ENCODE results near the gene SCCPDH.
"Not testable (repeated sequence)": the region's sequence is repeated elsewhere in the genome, so short reads cannot be mapped to it uniquely, and the experiment has no call there.

Gene SCCPDH

DNA sequence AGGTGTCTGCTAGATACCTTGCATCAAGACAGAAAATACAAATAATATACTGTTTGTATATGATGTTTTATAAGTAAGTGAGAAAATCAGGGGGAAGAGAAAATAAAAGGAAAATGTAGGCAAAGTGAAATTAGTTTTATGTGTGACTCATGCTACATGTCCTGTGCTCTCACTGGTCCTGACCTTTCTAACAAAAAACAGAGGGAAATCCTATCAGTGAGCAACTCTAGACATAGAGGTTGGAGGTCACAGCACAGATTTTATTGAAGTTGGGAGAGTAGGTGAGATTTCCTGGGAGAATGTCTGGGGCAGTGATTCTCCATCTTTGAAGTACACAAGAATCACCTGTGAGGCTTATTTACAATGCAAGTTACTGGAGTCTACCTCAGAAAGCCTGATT lies 9.5 kb downstream of the SCCPDH start:
- peaks cover 10% of the 10 kb centered on the region for H3K9me3 Mint-ChIP-seq
- no peaks in the 10 kb centered on the region for H3K4me1 Mint-ChIP-seq
- no peak overlapping the region for H3K27ac Mint-ChIP-seq
- TF ChIP-seq, protein P1, sequence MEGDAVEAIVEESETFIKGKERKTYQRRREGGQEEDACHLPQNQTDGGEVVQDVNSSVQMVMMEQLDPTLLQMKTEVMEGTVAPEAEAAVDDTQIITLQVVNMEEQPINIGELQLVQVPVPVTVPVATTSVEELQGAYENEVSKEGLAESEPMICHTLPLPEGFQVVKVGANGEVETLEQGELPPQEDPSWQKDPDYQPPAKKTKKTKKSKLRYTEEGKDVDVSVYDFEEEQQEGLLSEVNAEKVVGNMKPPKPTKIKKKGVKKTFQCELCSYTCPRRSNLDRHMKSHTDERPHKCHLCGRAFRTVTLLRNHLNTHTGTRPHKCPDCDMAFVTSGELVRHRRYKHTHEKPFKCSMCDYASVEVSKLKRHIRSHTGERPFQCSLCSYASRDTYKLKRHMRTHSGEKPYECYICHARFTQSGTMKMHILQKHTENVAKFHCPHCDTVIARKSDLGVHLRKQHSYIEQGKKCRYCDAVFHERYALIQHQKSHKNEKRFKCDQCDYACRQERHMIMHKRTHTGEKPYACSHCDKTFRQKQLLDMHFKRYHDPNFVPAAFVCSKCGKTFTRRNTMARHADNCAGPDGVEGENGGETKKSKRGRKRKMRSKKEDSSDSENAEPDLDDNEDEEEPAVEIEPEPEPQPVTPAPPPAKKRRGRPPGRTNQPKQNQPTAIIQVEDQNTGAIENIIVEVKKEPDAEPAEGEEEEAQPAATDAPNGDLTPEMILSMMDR (IDR thresholded peaks at IDR 0.05; ENCODE audit: unreplicated experiment in 3 of 3): no peak
- H3K36me3 Mint-ChIP-seq (ENCODE audit: low read depth): peaks cover 79% of the 10 kb centered on the region
- H3K4me3 Mint-ChIP-seq: no peak overlapping the region
- H3K27me3 Mint-ChIP-seq (ENCODE audit: low read depth): no peaks in the 10 kb centered on the region

DNA sequence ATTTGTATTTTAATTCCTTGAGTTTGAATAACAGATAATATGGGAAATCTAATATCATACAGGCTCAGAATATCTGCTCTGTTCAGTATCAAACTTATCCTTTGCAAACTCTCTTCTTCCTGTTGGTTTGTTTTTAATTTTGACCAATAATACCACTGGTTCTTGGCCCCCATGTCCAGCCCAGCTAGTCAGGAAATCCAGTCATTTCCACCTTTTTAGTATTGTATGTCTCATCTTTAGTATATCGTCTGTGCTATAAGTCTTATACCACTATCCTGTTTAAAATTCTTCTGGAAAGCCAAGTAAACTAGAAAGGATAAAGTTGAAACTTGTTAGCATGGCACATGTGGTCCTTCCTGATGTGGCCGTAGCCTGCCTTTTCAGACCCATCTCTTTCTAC lies 10.7 kb downstream of the SCCPDH start:
- H3K36me3 Mint-ChIP-seq (ENCODE audit: low read depth): peaks cover 77% of the 10 kb centered on the region

DNA sequence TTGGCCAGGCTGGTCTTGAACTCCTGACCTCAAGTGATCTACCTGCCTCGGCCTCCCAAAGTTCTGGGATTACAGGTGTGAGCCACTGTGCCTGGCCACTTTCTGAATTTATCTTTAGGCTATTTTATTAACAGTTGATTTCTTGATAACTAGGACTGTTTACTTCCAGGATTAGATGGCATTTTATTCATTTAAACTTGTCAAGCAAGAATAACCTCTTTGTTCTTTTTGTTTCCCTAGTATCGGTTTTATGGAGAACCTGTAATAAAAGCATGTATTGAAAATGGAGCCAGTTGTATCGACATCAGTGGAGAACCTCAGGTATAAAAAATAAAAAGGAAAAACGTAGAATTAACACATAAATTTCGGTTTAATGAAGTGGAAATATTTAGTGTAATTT lies 11.5 kb downstream of the SCCPDH start:
- Mint-ChIP-seq H3K9me3 (no peaks in the 10 kb centered on the region), H3K27me3 (ENCODE audit: low read depth) (no peaks in the 10 kb centered on the region), H3K36me3 (ENCODE audit: low read depth) (peaks cover 71% of the 10 kb centered on the region), H3K4me3 (no peak overlapping the region), H3K27ac (no peak overlapping the region), H3K4me1 (no peaks in the 10 kb centered on the region)
- TF ChIP-seq, protein P1 (IDR thresholded peaks at IDR 0.05; ENCODE audit: unreplicated experiment in 3 of 3): no peak

More for the DNA sequence above, 10.7 kb downstream of the SCCPDH start:
- no peaks in the 10 kb centered on the region for H3K27me3 Mint-ChIP-seq (ENCODE audit: low read depth)
- no peaks in the 10 kb centered on the region for H3K4me1 Mint-ChIP-seq
- H3K9me3 Mint-ChIP-seq: peaks cover 5% of the 10 kb centered on the region
- TF ChIP-seq, protein P1 (IDR thresholded peaks at IDR 0.05; ENCODE audit: unreplicated experiment in 3 of 3): no peak
- H3K27ac Mint-ChIP-seq: no peak overlapping the region
- H3K4me3 Mint-ChIP-seq: no peak overlapping the region

DNA sequence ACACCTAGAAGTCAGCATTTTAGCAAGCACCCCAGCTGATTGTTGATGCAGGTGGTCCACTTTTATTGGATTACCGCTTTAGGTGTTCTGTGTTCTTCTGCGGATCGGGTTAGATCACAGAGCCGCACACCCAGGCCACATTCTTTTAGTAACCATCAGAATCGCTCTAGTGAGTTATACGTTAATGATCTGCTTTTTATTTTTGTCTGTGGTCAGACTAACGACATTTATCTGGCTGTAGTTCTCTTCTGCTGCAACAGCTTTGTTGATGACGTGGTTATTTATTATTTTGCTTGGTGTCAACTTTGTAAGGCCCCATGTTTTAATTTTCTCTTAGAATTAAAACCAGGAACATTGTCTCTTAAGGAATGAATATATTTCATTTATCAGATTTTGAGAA lies 18.2 kb downstream of the SCCPDH start:
- Mint-ChIP-seq H3K4me3 (no peak overlapping the region), H3K27ac (no peak overlapping the region), H3K9me3 (no peaks in the 10 kb centered on the region), H3K27me3 (ENCODE audit: low read depth) (no peaks in the 10 kb centered on the region), H3K4me1 (no peaks in the 10 kb centered on the region), H3K36me3 (ENCODE audit: low read depth) (peaks cover 63% of the 10 kb centered on the region)
- TF ChIP-seq, protein P1 (IDR thresholded peaks at IDR 0.05; ENCODE audit: unreplicated experiment in 3 of 3): no peak

DNA sequence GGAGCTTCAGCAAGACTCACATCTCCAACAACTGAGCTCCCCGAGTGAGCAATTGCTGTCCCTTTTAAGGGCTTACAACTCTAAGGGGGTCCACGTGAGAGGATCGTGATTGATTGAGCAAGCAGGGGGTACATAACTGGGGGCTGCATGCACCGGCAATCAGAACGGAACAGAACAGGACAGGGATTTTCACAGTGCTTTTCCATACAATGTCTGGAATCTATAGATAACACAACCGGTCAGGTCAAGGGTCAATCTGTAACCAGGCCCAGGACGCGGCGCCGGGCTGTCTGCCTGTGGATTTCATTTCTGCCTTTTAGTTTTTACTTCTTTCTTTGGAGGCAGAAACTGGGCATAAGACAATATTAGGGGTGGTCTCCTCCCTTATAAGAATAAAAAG lies 21.9 kb downstream of the SCCPDH start:
- peaks cover 62% of the 10 kb centered on the region for H3K36me3 Mint-ChIP-seq (ENCODE audit: low read depth)
- not testable (repeated sequence) for H3K9me3 Mint-ChIP-seq; H3K27ac Mint-ChIP-seq; H3K27me3 Mint-ChIP-seq (ENCODE audit: low read depth); H3K4me1 Mint-ChIP-seq; H3K4me3 Mint-ChIP-seq

DNA sequence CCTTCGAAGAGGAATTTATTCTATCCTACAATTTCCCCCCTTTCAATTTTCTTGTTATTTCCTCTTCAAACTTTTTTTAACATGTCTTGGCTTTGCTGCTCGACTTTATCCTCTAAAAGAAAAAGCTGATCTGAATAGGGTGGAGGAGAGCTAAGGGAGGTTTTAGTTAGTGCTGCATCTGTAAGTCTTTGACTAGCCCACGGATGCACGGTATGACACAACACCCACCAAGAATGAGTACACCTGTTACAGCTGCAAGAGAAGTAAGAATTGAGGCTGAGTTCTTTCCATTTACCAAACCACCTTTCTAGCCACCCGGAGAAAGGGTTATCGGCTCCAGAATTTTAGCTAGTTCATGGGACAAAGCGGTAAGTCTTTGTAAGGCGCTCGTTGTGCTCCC lies 23.8 kb downstream of the SCCPDH start:
- Mint-ChIP-seq H3K27ac (no peak overlapping the region), H3K4me3 (no peak overlapping the region)

More for the DNA sequence above, 23.8 kb downstream of the SCCPDH start:
- H3K4me1 Mint-ChIP-seq: no peaks in the 10 kb centered on the region
- no peaks in the 10 kb centered on the region for H3K27me3 Mint-ChIP-seq (ENCODE audit: low read depth)
- TF ChIP-seq, protein P1 (IDR thresholded peaks at IDR 0.05; ENCODE audit: unreplicated experiment in 3 of 3): no peak
- H3K9me3 Mint-ChIP-seq: no peaks in the 10 kb centered on the region
- H3K36me3 Mint-ChIP-seq (ENCODE audit: low read depth): peaks cover 49% of the 10 kb centered on the region
